HG02852 (cell line): Measurements from ENCODE around the gene CPTP.

ENCODE experiments used
- ATAC-seq: cut with Tn5 transposase; IDR thresholded peaks from one replicate; pipeline ENCODE4 v1.9.1; 2021; ENCODE audit warnings: mild to moderate bottlenecking, moderate library complexity; ENCODE audit not compliant: unreplicated experiment

CPTP gene

DNA sequence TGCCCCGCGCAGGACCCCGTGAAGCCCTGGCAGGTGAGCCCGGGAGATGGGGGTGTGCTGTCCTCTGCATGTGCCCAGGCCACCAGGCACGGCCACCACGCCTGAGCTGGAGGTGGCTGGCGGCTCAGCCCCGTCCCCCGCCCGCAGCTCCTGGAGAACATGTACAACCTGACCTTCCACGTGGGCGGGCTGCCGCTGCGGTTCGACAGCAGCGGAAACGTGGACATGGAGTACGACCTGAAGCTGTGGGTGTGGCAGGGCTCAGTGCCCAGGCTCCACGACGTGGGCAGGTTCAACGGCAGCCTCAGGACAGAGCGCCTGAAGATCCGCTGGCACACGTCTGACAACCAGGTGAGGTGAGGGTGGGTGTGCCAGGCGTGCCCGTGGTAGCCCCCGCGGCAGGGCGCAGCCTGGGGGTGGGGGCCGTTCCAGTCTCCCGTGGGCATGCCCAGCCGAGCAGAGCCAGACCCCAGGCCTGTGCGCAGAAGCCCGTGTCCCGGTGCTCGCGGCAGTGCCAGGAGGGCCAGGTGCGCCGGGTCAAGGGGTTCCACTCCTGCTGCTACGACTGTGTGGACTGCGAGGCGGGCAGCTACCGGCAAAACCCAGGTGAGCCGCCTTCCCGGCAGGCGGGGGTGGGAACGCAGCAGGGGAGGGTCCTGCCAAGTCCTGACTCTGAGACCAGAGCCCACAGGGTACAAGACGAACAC lies 8.3 kb downstream of the CPTP start:
- ATAC-seq: no peak

DNA sequence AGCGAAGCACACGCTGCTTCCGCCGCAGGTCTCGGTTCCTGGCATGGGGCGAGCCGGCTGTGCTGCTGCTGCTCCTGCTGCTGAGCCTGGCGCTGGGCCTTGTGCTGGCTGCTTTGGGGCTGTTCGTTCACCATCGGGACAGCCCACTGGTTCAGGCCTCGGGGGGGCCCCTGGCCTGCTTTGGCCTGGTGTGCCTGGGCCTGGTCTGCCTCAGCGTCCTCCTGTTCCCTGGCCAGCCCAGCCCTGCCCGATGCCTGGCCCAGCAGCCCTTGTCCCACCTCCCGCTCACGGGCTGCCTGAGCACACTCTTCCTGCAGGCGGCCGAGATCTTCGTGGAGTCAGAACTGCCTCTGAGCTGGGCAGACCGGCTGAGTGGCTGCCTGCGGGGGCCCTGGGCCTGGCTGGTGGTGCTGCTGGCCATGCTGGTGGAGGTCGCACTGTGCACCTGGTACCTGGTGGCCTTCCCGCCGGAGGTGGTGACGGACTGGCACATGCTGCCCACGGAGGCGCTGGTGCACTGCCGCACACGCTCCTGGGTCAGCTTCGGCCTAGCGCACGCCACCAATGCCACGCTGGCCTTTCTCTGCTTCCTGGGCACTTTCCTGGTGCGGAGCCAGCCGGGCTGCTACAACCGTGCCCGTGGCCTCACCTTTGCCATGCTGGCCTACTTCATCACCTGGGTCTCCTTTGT lies 9.1 kb downstream of the CPTP start:
- ATAC-seq: no peak

DNA sequence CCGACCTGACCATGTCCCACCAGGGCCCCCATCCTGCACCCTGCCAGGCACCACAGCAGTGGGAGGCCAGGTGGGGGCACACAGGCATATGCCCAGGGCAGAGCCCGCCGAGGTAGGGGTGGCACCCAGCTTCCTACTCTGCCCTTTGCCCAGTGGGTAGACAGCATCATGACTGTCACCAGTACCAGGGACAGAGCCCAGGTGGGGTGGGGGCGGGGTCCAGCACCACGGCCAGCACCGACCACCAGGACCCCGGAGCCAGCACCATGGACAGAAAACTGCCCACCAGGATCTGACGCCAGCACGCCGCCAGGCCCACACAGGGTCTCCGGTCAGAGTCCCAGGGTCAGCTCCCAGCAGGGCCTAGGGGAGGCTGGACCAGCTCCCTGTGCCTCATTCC lies 10.2 kb downstream of the CPTP start:
- no peak for ATAC-seq

DNA sequence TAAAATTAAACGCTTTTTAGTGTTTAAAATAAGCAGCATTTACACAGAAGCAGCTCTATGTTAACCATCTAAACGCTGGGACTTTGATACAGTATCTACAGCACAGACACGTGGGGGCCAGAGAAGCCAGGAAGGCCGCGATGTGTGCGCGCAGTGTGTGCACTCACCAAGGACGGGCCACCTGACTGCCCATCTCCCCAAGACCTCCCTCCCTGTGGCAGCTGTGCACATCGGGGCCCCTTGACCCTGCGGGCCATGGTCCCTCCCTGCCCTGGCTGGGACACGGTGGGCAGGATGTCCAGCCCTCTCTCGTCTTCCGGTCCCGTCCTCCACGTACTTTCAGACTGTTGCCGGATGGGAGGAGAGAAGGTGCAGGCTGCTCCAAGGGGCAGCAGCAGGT lies 10.7 kb downstream of the CPTP start:
- ATAC-seq: no peak

DNA sequence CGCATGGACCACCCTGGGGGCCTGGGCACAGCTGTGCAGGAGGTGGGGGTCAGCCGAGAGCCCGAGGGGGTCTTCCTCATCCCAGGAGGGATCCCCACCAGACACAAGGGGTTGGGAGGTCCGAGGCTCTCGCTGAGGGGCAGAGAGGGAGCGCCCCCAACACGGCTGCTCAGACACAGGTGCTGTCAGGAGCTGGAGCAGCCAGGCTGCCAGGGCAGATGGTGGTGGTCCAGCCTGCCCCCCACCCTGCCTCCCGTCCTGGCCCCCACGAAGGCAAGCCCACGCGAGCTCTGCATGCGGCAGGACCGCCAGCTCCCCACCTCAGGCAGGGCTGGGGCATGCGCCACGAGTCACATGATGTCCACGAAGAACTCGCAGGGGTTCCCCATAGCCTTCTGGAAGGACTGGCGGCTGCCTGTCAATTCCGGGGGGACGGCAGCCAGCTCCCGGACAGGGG lies 11.2 kb downstream of the CPTP start:
- ATAC-seq: no peak

DNA sequence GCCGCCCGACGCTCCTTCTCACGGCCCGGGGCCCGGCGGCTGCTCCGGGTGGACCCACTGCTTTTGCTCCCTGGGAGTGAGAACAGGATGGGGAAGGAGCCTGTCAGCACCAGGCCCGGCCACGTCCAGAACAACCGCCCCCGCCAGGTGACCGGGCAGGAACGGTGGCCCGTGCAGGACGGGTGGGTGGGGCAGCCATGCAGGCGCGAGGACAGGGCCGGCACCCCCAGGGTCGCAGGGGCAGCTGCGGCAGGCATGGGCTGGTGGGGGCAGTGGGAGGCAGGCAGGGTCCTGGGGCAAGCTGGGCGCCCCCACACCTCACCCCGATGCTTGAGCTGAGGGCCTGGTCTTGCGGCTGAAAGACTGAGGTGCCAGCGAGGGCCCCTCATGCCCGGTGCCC lies 11.8 kb downstream of the CPTP start:
- ATAC-seq: no peak

DNA sequence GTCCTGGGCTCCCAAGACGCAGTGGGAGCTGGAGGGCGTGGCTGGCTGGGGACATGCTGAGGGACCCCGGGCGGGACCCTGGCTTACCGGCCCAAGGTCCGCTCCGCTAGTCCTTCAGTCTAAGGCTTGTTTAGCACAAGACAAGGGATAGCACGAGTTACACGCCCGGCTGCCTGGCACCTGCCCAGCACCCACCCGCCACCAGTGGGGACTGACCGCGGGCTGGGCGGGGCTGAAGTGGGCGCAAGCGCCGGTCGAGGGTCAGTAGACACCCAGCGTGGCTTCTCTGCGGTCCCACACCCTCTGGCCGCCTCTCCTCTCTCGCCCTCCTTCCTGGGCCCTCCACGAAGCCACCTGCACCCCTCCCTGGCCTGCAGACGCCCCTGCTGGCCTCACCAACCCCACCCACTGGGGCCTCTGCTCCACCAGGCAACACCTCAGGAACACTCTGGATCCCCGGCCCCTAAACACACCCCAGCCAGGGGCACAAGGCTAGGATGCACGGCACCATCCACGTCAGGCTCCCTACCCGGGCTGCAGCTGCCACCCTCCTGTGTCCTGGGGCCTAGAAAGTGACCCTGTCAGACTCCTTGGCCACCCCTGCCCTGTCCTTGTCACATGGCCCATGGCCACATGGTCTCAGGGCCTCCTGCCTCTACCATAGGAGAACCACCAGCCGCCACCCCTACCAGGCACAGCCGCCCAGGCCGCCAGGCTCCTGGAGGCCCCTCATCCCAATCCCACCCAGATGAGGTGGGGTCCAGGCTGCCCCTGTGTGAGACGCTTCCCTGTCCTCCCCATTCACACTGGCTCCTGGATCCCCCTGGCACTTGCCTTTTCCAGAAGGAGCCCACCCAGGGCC lies 12.6 kb downstream of the CPTP start:
- no peak for ATAC-seq

DNA sequence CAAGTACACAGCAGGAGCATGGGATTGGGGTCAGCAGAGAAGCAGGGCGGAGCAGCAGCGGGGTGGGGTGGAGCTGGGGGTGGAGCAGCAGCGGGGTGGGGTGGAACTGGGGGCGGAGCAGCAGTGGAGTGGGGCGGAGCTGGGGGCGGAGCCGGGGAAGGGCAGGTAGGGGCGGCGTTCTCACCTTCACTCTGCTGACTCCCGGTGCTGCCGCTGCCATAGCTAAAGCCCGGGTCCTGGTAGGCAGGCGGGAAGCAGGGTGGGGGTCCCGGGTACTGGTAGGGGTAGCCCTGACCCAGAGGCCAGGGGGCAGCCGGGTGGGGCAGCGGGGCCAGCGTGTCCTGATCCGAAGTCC lies 13.2 kb downstream of the CPTP start:
- no peak for ATAC-seq

DNA sequence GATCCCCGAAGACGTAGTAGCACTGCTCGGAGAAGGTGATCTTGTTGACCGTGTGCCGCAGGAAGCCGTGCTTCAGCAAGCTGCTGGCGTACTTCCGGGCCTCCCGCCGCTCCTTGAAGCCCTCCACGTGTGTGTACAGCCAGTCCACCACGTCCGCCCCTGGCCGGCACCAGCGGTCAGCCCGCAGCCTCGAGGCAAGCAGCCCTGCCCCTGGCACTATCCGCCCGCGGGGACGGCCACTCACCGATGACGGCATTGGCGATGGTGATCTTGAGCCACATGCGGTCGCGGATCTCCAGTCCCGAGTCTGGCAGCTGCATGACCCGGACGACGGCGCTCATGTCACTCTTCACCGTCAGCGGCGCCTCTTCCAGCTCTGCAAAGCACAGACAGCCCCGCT lies 13.7 kb downstream of the CPTP start:
- ATAC-seq: no peak

DNA sequence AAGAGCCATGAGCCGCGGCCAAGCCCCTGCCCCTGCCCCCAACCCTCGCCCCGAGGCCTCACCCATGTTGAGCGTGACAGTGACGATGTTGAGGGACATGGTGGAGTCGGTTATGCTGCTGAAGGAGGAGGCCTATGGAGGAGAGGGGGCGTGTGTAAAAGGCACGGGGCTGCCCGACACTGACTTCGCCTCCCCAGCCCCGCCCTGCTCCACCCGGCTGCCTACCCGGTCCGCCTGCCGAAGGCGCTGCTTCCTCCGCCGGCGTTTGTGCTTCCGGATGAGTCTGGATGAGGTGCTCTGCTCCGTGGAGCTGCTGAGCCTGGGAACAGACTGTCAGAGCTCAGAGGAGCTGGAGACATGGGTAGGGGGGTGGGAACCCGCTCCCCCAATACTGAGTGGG lies 15.6 kb downstream of the CPTP start:
- ATAC-seq: no peak

DNA sequence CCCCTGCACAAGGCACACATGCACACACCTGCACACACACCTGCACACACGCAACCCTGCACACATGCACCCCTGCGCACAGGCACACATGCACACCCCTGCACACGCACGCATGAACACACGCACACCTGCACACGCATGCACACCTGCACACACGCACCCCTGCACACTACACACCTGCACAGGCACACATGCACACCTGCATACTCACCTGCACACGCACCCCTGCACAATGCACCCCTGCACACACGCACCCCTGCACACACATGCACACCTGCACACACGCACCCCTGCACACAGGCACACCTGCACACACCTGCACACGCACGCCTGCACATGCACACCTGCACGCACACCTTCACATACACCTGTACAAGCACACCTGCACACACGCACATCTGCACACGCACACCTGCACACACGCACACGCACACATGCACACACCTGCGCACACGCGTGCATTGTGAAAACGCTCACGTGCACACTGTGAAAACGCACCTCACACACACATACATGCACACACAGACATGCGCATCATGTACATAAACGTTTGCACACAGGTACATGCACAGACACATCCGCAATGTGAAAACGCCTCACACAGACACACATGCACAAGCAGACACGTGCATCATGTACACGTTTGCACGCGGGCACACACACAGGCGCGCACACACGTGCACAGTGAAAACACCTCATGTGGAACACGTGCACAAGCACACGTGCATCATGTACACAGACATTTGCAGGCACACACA lies 16.4 kb downstream of the CPTP start:
- ATAC-seq: no peak

DNA sequence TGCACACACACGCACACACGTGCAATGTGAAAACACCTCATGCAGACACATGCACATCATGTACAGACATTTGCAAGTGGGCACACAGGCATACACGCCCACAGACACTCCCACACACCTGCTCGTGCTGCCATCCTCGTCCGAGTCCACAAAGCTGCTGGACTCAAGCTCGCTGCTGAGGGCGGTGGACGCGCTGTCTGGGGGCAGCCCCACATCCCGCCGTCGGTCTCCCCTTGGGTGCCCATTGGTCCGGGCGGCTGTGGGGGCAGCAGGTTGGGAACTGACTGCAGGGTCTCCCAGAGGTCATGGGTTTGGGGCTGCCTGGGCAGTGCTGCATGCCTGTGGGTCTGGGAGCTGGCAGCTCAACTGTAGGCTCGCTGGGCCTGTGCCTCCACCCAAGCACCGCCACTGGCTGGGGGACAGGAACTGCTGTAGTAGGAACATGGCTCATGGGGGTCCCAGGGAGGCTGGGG lies 17.0 kb downstream of the CPTP start:
- no peak for ATAC-seq

DNA sequence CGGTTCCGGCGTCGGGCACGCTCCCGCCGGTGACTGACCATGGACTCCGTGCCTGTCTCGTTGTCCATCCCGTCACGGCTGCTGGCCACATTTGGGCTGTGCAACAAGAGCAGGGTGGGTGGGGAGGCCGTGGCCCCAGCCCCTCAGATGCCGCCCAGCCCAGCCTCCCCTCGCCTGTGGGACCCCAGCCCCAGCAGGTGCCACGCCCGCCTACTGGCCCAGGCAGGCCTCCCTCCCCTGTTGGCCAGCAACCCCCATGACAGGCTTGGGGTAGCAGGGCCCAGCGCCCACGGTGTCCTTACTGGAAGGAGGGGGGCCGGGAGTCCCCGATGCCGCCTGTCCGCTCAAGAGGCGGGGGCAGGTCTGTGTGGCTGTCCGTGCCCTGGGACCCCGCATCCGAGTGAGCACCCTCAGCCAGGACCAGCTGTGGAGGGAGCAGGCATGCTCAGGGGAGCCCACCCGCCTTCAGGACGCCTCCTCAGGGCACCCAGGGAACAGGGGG lies 17.5 kb downstream of the CPTP start:
- no peak for ATAC-seq

DNA sequence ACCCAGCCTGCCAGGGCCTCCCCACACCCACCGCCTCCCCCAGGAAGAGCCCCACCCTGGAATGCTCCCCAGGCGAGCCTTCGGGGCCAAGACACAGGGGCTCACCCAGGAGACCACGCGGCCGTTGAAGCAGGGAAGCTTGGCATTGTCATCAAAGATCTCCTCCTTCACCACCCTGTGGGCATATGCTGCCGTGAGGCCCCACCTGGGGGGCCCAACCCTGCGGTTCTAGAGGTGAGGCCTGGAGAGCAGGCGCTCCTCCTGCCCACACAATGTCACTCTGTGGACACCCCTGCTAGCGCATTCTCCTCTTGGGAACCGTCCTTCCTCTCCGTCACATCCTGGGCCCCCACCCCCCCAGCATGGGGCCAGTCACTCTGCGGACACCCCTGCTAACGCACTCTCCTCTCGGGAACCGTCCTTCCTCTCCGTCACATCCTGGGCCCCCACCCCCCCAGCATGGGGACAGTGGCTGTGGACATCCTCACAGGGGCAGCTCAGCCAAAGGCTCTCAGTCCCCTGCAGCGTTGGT lies 18.0 kb downstream of the CPTP start:
- no peak for ATAC-seq

DNA sequence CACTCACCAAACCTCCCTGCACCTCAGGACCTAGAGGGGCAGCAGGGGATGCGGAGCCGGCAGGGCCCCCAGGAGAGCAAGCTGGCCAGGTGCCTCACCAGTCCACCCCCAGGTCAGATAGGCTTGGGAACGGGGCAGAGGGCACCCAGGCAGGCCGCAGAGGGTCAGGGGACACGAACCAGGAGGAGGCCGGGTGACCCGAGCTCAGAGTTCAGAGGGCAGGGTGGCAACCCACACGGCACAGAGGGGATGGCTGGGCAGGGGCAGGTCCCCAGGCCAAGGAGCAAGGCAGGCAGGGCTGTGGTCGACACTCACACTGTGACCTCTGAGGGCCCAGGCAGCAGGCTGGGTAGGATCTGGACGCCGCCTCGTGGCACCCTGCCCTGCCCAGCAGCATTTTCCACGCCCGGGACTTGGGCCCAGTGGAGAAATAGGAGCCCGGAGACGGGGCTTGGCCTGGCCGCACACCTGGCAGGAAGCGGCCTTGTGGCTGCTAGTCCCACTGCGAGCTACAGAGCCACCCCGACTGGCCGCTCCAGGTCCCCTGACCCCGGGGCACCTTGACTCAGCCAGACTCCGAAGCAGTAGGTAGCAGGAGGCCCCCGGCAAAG lies 19.3 kb downstream of the CPTP start:
- ATAC-seq: no peak

DNA sequence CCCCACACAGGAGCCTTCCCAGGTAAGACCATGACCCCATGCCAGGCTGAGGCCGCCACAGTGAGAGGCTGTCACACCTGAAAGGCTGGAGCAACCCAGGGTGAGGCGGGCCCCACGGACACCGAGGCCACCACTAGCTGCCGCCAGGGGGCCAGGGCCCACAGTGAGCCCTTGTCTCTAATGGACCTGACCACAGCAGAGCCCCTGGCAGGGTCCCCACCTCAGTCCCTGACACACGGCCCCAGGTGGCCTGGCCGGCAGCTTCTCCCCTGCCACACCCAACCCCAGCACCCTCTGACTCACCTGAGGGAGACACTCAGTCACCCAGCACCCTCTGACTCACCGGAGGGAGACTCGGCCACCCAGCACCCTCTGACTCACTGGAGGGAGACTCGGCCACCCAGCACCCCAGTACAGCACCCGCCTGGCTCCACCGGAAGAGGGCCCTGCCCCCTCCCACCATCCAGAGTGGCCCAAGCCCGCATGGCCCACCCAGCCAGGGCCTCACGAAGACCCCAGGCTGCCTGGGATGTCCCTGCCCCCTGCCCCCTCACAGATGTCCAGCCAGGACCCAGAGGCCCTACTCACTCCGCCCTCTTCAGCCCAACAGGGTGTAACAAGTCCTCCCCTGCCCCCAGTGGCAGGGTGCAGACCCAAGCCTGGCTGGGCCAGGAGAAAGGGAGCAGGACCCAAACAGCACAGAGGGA lies 20.2 kb downstream of the CPTP start:
- no peak for ATAC-seq

DNA sequence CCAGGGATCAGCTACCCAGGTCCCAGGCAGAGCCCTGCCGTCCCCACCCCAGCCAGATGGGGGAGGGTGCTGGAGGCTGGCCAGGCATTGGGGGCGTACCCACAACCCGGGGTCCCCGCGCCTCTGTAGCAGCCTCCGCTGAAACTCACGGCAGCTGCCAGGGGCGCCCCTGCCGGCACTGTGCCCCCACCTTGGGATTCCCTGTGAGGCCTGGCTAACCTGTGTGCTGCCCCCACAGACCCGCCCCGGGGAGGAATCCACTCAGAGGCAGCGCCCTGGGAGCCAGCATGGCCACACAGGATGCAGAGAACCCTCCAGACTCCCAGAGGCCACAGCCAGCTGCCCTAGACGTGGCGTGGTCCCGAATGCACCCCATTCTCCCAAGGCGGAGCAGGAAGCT lies 20.8 kb downstream of the CPTP start:
- no peak for ATAC-seq

DNA sequence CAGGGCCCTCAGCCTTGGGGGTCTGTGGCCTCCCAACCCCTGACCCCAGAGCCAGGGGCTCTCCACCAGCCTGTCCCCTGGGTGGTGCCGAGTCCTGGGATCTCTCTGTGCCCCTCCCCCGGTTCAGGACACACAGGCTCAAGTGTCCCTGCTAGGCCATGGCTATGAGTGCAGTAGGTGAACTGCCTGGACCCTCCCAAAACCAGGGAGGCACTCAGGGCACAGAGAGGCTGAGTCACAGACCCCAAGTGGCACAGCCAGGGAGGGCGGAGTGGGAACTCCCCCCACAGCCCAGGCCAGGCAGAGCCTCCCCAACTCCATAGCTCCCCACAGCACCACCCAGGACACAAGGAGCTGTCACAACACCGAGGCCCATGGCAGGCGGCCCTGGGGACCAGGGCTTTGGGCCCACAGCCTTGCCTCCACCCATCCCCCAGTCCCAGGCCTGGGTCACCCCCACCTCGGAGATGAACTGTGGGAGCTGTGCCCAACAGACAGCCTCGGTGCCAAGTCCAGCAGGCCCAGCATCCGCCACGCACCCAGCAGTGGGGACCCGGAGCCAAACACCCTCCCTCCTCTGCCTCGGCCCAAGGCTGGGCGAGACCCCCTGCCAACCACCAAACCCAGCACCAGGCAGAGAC lies 21.4 kb downstream of the CPTP start:
- no peak for ATAC-seq

DNA sequence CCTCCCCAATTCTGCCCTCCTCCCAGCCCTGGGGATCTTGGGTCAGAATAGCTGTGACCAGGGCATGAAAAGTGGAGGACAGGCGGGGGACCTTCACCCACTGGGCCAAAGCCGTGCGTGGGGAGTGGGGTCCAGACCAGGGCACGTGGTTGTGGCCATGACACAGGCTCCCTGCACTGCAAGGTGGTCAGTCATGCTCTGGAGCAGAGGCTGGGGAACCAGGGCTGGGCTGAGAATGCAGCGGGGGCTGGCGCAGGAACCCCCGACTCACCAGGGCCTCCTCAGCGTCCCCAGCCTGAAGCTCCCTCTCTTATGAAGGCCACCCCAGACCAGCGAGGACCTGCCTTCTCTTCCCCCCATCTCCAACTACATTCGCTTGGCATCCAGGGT lies 21.9 kb downstream of the CPTP start:
- ATAC-seq: no peak
